ENCODE results near the gene N4BP3. TPM values are rescaled to one million over a fixed set of nuclear protein-coding genes. Genes with fewer than 3 reads are reported as not detected.

The N4BP3 gene
- total and polyA plus RNA-seq, 2 of the 13 experiments (the other 11 are each of a cell fraction or from before 2014, with no cell fraction given) = 0.13 TPM; not detected in 1

- TF ChIP-seq, protein P1, sequence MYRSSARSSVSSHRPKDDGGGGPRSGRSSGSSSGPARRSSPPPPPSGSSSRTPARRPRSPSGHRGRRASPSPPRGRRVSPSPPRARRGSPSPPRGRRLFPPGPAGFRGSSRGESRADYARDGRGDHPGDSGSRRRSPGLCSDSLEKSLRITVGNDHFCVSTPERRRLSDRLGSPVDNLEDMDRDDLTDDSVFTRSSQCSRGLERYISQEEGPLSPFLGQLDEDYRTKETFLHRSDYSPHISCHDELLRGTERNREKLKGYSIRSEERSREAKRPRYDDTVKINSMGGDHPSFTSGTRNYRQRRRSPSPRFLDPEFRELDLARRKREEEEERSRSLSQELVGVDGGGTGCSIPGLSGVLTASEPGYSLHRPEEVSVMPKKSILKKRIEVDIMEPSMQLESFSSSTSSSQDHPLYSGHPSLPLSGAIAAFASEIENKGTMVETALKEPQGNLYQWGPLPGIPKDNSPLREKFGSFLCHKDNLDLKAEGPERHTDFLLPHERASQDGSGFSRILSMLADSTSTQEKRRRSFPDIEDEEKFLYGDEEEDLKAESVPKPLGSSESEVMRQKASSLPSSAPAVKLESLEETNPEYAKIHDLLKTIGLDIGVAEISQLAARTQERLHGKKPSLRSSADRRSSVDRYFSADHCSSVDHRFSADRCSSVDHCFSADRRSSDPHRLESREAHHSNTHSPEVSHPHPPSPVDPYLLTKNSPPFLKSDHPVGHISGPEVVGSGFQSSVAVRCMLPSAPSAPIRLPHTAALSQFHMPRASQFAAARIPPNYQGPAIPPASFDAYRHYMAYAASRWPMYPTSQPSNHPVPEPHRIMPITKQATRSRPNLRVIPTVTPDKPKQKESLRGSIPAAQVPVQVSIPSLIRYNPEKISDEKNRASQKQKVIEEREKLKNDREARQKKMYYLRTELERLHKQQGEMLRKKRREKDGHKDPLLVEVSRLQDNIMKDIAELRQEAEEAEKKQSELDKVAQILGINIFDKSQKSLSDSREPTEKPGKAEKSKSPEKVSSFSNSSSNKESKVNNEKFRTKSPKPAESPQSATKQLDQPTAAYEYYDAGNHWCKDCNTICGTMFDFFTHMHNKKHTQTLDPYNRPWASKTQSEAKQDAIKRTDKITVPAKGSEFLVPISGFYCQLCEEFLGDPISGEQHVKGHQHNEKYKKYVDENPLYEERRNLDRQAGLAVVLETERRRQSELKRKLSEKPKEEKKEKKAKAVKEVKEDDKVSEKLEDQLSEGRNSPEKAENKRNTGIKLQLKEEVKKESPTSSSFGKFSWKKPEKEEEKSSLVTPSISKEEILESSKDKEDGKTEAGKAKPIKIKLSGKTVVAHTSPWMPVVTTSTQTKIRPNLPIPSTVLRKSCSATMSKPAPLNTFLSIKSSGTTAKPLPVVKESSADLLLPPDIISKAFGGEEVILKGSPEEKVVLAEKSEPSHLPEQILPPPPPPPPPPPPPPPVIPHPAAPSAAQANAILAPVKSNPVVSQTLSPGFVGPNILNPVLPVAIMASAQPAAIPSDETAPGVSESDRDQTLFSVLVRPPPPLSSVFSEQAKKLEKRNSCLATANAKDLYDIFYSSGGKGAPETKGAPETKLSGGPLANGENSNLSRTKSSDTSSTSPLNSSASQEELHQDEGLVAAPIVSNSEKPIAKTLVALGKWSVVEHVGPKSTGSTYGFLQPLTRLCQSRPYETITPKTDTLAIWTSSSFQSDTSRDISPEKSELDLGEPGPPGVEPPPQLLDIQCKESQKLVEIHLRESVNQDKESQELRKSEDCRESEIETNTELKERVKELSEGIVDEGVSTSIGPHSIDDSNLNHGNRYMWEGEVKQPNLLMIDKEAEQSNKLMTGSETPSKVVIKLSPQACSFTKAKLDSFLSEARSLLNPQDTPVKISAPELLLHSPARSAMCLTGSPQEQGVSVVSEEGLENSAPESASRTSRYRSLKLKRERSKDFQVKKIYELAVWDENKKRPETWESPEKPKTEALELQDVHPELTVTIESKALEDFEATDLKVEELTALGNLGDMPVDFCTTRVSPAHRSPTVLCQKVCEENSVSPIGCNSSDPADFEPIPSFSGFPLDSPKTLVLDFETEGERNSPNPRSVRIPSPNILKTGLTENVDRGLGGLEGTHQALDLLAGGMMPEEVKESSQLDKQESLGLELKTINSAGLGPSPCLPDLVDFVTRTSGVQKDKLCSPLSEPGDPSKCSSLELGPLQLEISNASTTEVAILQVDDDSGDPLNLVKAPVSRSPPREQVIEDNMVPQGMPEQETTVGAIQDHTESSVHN (CRISPR knock-in tag; IDR thresholded peaks at IDR 0.05) = no peak
- TF ChIP-seq CCDC6 (CRISPR knock-in tag; IDR thresholded peaks at IDR 0.05) (peak; percentile 75; the same call in 1 of the 2 replicates), ZNF747 (CRISPR knock-in tag; IDR thresholded peaks at IDR 0.05; ENCODE audit: borderline replicate concordance) (peak; percentile 64), ZNF558 (CRISPR knock-in tag; IDR thresholded peaks at IDR 0.05; ENCODE audit: borderline replicate concordance) (peak; percentile 64; the same call in 1 of the 2 replicates), ATAD3A (CRISPR knock-in tag; IDR thresholded peaks at IDR 0.05) (no peak), ZNF614 (CRISPR knock-in tag; IDR thresholded peaks at IDR 0.05; ENCODE audit: borderline replicate concordance) (no peak), ZNF10 (CRISPR knock-in tag; IDR thresholded peaks at IDR 0.05; ENCODE audit: borderline replicate concordance, low read depth) (no peak), FOXK1 (CRISPR knock-in tag; IDR thresholded peaks at IDR 0.05; ENCODE audit: borderline replicate concordance, low read depth) (no peak), ZNF879 (CRISPR knock-in tag; IDR thresholded peaks at IDR 0.05) (0 out of 2 replicates have a peak, but pooled peaks have one; percentile 25), KAT2B (IDR thresholded peaks at IDR 0.05; ENCODE audit: borderline replicate concordance, low read depth, low read length) (no peak), NFRKB (IDR thresholded peaks at IDR 0.05) (no peak), SAFB2 (CRISPR knock-in tag; IDR thresholded peaks at IDR 0.05; ENCODE audit: borderline replicate concordance, low read depth) (peak; percentile 60), ZNF607 (CRISPR knock-in tag; IDR thresholded peaks at IDR 0.05; ENCODE audit: borderline replicate concordance) (peak; percentile 40; the same call in 1 of the 2 replicates)
- TF ChIP-seq, protein P2, sequence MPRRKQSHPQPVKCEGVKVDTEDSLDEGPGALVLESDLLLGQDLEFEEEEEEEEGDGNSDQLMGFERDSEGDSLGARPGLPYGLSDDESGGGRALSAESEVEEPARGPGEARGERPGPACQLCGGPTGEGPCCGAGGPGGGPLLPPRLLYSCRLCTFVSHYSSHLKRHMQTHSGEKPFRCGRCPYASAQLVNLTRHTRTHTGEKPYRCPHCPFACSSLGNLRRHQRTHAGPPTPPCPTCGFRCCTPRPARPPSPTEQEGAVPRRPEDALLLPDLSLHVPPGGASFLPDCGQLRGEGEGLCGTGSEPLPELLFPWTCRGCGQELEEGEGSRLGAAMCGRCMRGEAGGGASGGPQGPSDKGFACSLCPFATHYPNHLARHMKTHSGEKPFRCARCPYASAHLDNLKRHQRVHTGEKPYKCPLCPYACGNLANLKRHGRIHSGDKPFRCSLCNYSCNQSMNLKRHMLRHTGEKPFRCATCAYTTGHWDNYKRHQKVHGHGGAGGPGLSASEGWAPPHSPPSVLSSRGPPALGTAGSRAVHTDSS (CRISPR knock-in tag; conservative IDR thresholded peaks at IDR 0.05) = 0 out of 2 replicates have a peak, but pooled peaks have one; percentile 36
- TF ChIP-seq, protein P3, sequence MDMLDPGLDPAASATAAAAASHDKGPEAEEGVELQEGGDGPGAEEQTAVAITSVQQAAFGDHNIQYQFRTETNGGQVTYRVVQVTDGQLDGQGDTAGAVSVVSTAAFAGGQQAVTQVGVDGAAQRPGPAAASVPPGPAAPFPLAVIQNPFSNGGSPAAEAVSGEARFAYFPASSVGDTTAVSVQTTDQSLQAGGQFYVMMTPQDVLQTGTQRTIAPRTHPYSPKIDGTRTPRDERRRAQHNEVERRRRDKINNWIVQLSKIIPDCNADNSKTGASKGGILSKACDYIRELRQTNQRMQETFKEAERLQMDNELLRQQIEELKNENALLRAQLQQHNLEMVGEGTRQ (IDR thresholded peaks at IDR 0.05; ENCODE audit: low read depth, low read length) = no peak
- TF ChIP-seq, protein P3 (CRISPR knock-in tag; IDR thresholded peaks at IDR 0.05; ENCODE audit: borderline replicate concordance) = no peak
Measured at GRCh38 chr5:178130576-178131445, 17.5 kb downstream of the N4BP3 start, which contains the start of gene RMND5B (continued).
